ENCODE measurements around the gene FAM234A.
"Not testable (repeated sequence)": the region's sequence is repeated elsewhere in the genome, so short reads cannot be mapped to it uniquely, and the experiment has no call there.

The FAM234A gene
- 12.5 to 31.4 (median 23.5) reads per million in 3 experiments for total RNA-seq

- peak; percentile 95 for DNase-seq
Observed at GRCh38 chr16:234468-235305, at the start of gene FAM234A. FAM234A (plus strand) TSS chr16:234821; CDS start chr16:254414, 19,593 bp downstream.

DNA sequence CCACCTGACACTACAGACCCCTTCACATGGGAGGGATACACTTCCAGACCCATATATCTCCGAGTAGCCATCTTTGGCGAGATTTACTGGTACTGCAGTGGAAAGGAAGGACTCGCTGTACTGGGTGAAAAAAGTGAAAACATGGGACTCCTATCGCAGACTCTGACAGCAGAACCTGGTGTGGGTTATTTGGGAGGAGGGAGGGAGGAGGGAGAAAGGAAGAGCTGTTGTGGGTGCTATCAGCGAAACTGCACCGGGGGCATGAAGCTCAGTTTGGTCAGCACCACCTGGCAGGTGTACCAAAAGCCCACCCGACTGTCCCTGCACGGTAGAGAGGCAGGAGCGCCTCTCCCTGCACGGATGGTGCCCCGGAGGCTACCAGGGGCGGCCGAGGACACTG is 49.4 kb upstream of the FAM234A start:
- DNase-seq: no peak

- no peak for DNase-seq
Observed at GRCh38 chr16:185691-186090, 48.9 kb upstream of the FAM234A start.

DNA sequence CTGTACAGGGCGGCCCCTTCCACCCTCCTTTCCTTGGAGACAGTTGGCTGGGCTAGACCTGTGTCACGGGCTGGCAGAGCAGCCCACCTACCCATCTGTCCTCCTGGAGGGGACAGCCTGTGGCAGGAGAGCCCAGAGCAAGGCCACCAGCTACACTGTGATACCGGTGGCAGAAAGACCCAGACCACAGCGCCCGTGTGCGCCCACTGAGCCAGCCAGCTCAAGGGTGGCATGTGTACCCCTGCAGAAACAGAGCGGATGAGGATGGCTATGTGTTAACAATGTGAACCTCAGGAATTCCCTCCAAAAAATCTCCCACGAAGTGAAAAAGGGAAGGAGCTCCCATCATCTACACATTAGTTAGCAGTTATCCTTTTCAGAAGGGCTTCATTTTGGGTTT is 47.3 kb upstream of the FAM234A start:
- no peak for DNase-seq

- no peak for DNase-seq
Observed at GRCh38 chr16:188674-189073, 45.9 kb upstream of the FAM234A start.

GRCh38 chr16:189604-190186 is 44.9 kb upstream of the FAM234A start:
- DNase-seq: no peak

- DNase-seq: no peak
Observed at GRCh38 chr16:191831-192230, 42.8 kb upstream of the FAM234A start.

DNA sequence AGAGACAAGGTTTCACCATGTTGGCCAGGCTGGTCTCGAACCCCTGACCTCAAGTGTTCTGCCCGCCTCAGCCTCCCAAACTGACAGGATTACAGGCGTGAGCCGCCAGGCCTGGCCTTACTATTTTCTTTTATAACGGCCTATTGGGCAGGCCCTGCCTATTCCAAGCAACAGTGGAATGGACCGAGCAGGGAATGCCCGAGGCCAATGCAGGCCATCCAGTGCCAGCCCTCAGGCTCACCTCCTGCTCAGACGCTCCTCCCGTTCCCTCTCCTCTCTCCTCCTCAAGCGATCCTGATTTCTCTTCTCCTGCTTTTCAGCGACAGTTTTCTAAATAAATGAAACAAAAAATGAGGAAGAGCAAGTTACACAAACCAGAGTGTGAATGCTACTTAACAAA is 41.9 kb upstream of the FAM234A start:
- no peak for DNase-seq

GRCh38 chr16:193441-193840 is 41.2 kb upstream of the FAM234A start:
- DNase-seq: no peak

- DNase-seq: no peak
Observed at GRCh38 chr16:194516-194915, 40.1 kb upstream of the FAM234A start.

DNA sequence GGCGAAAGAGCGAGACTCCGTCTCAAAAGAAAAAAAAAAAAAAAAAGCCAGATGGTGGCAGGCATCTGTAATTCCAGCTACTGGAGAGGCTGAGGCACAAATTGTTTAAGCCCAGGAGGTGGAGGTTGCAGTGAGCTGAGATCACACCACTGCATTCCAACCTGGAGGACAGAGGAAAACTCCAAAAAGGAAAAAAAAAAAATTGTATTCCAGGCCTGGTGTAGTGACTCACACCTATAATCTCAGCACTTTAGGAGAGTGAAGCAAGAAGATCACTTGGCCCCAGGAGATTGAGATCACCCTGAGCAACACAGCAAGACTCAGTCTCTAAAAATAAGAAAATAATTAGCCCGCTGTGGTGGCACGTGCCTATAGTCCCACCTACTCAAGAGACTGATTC is 34.2 kb upstream of the FAM234A start:
- no peak for DNase-seq

DNA sequence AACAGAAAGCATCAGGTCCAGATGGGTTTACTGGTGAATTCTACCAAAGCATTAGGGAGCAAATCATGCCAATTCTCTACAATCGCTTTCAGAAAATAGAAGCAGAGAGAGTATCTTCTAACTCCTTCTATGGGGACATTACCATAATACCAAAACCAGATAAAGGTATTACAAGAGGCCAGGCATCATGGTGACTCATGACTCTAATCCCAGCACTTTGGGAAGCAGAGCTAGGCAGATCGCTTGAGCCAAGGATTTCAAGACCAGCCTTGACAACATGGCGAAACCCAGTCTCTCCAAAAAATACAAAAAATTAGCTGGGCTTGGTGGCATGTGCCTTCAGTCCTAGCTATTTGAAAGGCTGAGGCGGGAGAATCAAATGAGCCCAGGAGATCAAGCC is 31.4 kb upstream of the FAM234A start:
- DNase-seq: no peak

DNA sequence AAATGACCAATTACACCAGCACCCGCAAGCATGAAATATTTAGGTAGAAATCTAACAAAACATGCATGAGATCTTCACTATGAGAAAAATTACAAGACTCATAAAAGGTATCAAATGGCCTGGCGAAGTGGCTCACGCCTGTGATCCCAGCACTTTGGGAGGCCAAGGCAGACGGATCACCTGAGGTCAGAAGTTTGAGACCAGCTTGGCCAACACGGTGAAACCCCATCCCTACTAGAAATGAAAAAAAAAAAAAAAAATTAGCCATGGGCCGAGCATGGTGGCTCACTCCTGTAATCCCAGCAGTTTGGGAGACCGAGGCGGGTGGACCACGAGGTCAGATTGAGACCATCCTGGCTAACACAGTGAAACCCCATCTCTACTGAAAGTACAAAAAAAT is 30.6 kb upstream of the FAM234A start:
- not testable (repeated sequence) for DNase-seq

DNA sequence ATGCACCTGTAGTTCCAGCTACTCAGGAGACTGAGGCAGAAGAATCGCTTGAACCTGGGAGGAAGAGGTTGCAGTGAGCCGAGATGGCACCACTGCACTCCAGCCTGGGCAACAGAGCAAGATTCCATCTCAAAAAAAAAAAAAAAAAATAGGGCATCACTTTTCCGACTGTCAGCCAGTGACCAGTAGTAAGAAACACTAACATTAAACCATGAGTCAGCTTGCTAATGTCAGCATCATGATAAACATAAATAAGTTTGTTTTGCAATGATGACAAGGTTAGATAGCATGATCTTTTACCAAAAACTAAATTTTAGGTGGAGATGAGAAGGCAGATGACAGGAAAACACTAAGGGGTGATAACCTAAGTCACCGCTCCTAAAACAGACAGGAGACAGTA is 25.3 kb upstream of the FAM234A start:
- not testable (repeated sequence) for DNase-seq

GRCh38 chr16:211631-212180 is 22.9 kb upstream of the FAM234A start:
- not testable (repeated sequence) for DNase-seq

DNA sequence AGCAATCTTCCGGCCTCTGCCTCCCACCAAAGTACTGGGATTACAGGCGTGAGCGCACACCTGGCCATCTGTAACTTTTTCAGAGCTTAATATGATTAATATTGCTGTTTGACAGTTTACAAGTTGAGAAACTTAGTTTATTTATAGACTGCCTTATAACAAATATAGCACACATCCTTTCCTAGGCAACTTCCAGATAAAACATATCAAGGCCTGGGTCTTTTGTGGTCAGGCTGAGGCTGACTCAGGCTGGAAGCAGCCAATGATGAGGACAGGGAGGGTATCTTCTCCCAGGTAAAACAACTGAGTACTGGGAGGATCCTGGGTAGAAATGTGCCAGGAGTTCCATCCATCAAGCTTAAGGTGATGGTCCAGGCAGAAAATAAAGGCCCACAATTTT is 21.6 kb upstream of the FAM234A start:
- no peak for DNase-seq

- DNase-seq: no peak
Observed at GRCh38 chr16:220021-220420, 14.6 kb upstream of the FAM234A start.

GRCh38 chr16:228151-228851 is 6.3 kb upstream of the FAM234A start:
- no peak for DNase-seq

- DNase-seq: peak; percentile 83
Observed at GRCh38 chr16:228852-229730, 5.5 kb upstream of the FAM234A start, which contains the start of gene LUC7L. LUC7L (minus strand) TSS chr16:229449; CDS start chr16:229339, 110 bp downstream.

DNA sequence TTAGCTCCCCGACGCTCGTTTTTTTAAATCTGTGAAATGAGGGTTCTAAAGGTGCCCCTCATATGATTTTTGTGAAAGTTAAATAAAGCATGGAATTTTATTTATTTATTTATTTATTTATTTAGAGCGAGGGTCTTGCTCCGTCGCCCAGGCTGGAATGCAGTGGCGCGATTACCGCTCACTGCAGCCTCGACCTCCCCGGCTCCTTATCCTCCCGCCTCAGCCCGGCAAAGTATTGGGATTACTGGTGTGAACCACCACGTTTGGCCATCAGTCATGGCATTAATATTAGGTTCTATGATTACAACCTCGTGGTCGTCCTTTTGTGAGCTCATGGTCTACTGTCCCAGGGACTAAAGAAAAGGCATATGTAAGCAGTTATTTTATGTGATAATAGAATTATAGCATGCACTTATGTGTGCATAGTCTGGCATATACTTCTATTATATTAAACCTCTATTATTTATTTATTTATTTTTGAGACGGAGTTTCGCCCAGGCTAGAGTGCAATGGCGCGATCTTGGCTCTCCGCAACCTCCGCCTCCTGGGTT is 4.8 kb upstream of the FAM234A start:
- no peak for DNase-seq

DNA sequence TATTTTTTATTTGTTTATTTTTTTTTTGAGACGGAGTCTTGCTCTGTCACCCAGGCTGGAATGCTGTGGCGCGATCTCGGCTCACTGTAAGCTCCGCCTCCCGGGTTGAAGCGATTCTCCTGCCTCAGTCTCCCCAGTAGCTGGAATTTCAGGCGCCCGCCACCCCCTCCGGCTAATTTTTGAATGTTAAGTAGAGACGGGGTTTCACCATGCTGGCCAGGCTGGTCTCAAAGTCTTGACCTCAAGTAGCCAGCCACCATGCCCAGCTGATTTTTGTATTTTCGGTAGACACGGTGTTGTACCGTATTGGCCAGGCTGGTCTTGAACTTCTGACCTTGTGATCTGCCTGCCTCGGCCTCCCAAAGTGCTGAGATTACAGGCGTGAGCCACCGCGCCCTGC is 4.3 kb upstream of the FAM234A start:
- not testable (repeated sequence) for DNase-seq

GRCh38 chr16:230949-231348 is 3.7 kb upstream of the FAM234A start:
- no peak for DNase-seq

Data from central memory CD4-positive, alpha-beta T cell (primary cell).